ENCODE data around the gene LAMA2. TPM values are rescaled to one million over a fixed set of nuclear protein-coding genes. Genes with fewer than 3 reads are reported as not detected.
"Not testable (repeated sequence)": the region's sequence is repeated elsewhere in the genome, so short reads cannot be mapped to it uniquely, and the experiment has no call there.

LAMA2 gene
- total and polyA plus RNA-seq, 5 donors from 2014 or later: 0.06 to 0.47 (median 0.09) TPM

DNA sequence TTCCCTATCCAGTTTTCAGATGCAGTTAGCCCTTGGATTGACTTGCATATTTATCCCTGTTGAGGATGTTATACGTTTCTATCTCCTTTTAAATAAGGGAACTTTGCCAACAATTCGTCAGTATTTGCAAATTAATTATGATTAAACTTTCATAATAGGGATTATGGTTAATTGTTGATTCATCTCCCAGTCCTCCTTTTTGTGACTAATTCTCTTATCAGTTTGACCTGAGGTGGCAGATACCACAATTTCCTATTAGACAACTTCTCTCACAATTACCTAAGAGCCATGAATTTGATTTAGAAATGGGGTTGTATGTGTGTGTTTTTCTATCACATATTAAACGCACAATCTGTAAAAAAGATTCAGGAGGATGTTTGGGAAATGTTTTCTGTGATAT is 172.9 kb downstream of the LAMA2 start:
- Mint-ChIP-seq H3K27me3 (peaks cover 4% of the 10 kb centered on the region), H3K27ac (no peak overlapping the region), H3K4me1 (no peaks in the 10 kb centered on the region), H3K36me3 (no peaks in the 10 kb centered on the region), H3K4me3 (no peak overlapping the region), H3K9me3 (peaks cover 0 to 5% (median 0%) of the 10 kb centered on the region in 7 donors)
- no peak for ATAC-seq (ENCODE audit: low read depth in 2 of 2)
- no peaks in the 10 kb centered on the region for H3K9me3 ChIP-seq (ENCODE audit: control insufficient read depth in 2 of 2, low read length in 2 of 2)
- no peaks in the 10 kb centered on the region for H3K4me1 ChIP-seq (ENCODE audit: control insufficient read depth, insufficient read depth, low read length, poor library complexity, severe bottlenecking)
- DNase-seq: no peak
- no peaks in the 10 kb centered on the region for H3K36me3 ChIP-seq (ENCODE audit: control insufficient read depth, insufficient read depth, low read length)
- H3K27ac ChIP-seq (ENCODE audit: insufficient read depth, low read length, poor library complexity, severe bottlenecking): no peak overlapping the region
- no peak overlapping the region for H3K4me3 ChIP-seq (ENCODE audit: low read depth, low read length)
- H3K27me3 ChIP-seq (ENCODE audit: control insufficient read depth, insufficient read depth, low read length): no peaks in the 10 kb centered on the region

DNA sequence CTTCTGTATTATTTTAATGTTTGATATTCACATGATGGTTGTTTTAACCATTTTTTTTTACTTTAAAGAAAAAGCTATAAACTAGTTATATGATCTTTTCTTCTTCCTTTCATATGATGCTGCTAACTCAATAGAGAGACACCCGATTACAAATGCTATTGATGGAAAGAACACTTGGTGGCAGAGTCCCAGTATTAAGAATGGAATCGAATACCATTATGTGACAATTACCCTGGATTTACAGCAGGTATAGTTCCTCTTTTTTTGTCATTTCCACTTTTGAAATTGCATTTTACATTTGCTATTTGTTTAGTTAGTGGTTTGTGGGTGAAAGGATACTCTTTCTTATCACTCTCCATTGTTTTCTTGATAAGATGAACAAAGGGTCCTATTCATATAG is 176.7 kb downstream of the LAMA2 start:
- Mint-ChIP-seq H3K4me3 (no peak overlapping the region), H3K36me3 (no peaks in the 10 kb centered on the region), H3K27me3 (no peaks in the 10 kb centered on the region), H3K4me1 (no peaks in the 10 kb centered on the region), H3K27ac (no peak overlapping the region), H3K9me3 (peaks cover 0 to 3% (median 0%) of the 10 kb centered on the region in 7 donors)
- no peak for ATAC-seq (ENCODE audit: low read depth in 2 of 2)
- no peak overlapping the region for H3K4me3 ChIP-seq (ENCODE audit: low read depth, low read length)
- no peaks in the 10 kb centered on the region for H3K9me3 ChIP-seq (ENCODE audit: control insufficient read depth in 2 of 2, low read length in 2 of 2)
- no peaks in the 10 kb centered on the region for H3K27me3 ChIP-seq (ENCODE audit: control insufficient read depth, insufficient read depth, low read length)
- no peak overlapping the region for H3K27ac ChIP-seq (ENCODE audit: insufficient read depth, low read length, poor library complexity, severe bottlenecking)
- no peak for DNase-seq
- no peaks in the 10 kb centered on the region for H3K36me3 ChIP-seq (ENCODE audit: control insufficient read depth, insufficient read depth, low read length)
- no peaks in the 10 kb centered on the region for H3K4me1 ChIP-seq (ENCODE audit: control insufficient read depth, insufficient read depth, low read length, poor library complexity, severe bottlenecking)

DNA sequence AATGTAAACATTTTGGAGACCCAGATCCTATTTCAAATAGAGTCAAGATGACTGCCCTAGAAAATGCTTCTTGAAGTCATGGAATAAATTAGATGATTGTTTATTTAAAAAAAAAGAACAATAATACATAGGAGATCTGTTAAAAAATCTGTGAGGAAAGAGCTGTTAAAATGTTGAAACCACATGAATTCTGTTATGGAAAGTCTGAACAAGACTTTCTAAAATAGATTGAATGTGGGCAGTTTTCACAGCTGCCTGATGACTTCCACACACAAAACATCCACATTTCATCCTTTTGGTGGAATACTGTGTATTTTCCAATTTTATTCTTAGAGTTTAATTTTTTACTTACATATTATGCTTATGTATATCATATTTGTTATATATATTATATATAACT is 186.1 kb downstream of the LAMA2 start:
- no peak overlapping the region for H3K27ac Mint-ChIP-seq
- H3K9me3 Mint-ChIP-seq: peaks cover 0 to 7% (median 0%) of the 10 kb centered on the region in 7 donors
- H3K4me1 ChIP-seq (ENCODE audit: control insufficient read depth, insufficient read depth, low read length, poor library complexity, severe bottlenecking): no peaks in the 10 kb centered on the region
- no peak overlapping the region for H3K4me3 ChIP-seq (ENCODE audit: low read depth, low read length)
- H3K9me3 ChIP-seq (ENCODE audit: control insufficient read depth in 2 of 2, low read length in 2 of 2): no peaks in the 10 kb centered on the region
- DNase-seq (no peak), ATAC-seq (ENCODE audit: low read depth in 2 of 2) (no peak)
- H3K27me3 Mint-ChIP-seq: no peaks in the 10 kb centered on the region
- no peaks in the 10 kb centered on the region for H3K36me3 Mint-ChIP-seq
- peaks cover 2% of the 10 kb centered on the region for H3K27me3 ChIP-seq (ENCODE audit: control insufficient read depth, insufficient read depth, low read length)
- H3K36me3 ChIP-seq (ENCODE audit: control insufficient read depth, insufficient read depth, low read length): no peaks in the 10 kb centered on the region
- no peak overlapping the region for H3K4me3 Mint-ChIP-seq
- H3K4me1 Mint-ChIP-seq: no peaks in the 10 kb centered on the region
- no peak overlapping the region for H3K27ac ChIP-seq (ENCODE audit: insufficient read depth, low read length, poor library complexity, severe bottlenecking)

GRCh38 chr6:129073051-129073450 is 190.1 kb downstream of the LAMA2 start:
- Mint-ChIP-seq H3K4me1 (no peaks in the 10 kb centered on the region), H3K9me3 (no peaks in the 10 kb centered on the region), H3K36me3 (no peaks in the 10 kb centered on the region), H3K27me3 (no peaks in the 10 kb centered on the region), H3K27ac (no peak overlapping the region), H3K4me3 (no peak overlapping the region)
- H3K36me3 ChIP-seq (ENCODE audit: control insufficient read depth, insufficient read depth, low read length): no peaks in the 10 kb centered on the region
- DNase-seq (no peak), ATAC-seq (ENCODE audit: low read depth in 2 of 2) (no peak)
- no peaks in the 10 kb centered on the region for H3K9me3 ChIP-seq (ENCODE audit: control insufficient read depth in 2 of 2, low read length in 2 of 2)
- H3K27me3 ChIP-seq (ENCODE audit: control insufficient read depth, insufficient read depth, low read length): peaks cover 2% of the 10 kb centered on the region
- no peak overlapping the region for H3K4me3 ChIP-seq (ENCODE audit: low read depth, low read length)
- no peak overlapping the region for H3K27ac ChIP-seq (ENCODE audit: insufficient read depth, low read length, poor library complexity, severe bottlenecking)
- no peaks in the 10 kb centered on the region for H3K4me1 ChIP-seq (ENCODE audit: control insufficient read depth, insufficient read depth, low read length, poor library complexity, severe bottlenecking)

DNA sequence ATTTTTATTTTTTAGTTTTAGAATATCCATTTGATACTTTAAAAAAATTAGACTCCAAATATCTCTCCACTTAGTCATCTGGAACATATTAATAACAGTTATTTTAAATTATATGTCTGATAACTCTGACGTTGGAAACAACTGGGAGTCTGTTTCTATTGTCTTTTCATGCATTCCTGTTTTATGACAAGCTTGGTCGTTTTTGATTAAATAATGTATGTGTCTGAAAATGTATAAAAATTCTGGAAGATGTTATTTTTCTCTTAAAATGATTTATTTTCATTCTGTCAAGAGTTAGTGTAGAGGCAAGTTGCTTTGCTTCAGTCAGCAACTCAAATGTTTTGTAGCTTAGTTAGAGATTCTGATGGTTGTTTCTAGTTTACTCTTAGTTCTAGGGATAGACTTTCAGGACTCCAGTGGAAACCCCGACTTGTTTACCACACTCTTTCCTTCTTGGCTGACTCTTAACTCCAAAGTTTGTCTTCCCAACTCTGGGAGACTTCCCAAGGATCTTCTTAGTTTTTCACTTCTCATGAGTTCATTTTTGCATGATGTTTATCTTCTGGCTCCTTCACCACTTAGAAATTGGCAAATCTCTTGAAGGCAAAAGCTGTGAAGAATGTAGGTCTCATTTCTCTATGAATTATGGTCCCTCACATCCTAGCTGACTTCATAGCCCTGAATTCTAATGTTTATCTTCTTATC is 190.9 kb downstream of the LAMA2 start:
- no peaks in the 10 kb centered on the region for H3K9me3 Mint-ChIP-seq
- ATAC-seq (ENCODE audit: low read depth in 2 of 2): no peak
- H3K4me3 Mint-ChIP-seq: no peak overlapping the region
- Histone ChIP-seq H3K27ac (ENCODE audit: insufficient read depth, low read length, poor library complexity, severe bottlenecking) (no peak overlapping the region), H3K4me1 (ENCODE audit: control insufficient read depth, insufficient read depth, low read length, poor library complexity, severe bottlenecking) (no peaks in the 10 kb centered on the region), H3K27me3 (ENCODE audit: control insufficient read depth, insufficient read depth, low read length) (peaks cover 2% of the 10 kb centered on the region), H3K4me3 (ENCODE audit: low read depth, low read length) (no peak overlapping the region), H3K9me3 (ENCODE audit: control insufficient read depth in 2 of 2, low read length in 2 of 2) (no peaks in the 10 kb centered on the region), H3K36me3 (ENCODE audit: control insufficient read depth, insufficient read depth, low read length) (no peaks in the 10 kb centered on the region)
- H3K27ac Mint-ChIP-seq: no peak overlapping the region
- no peaks in the 10 kb centered on the region for H3K36me3 Mint-ChIP-seq
- no peaks in the 10 kb centered on the region for H3K4me1 Mint-ChIP-seq
- no peaks in the 10 kb centered on the region for H3K27me3 Mint-ChIP-seq
- DNase-seq: no peak

- ATAC-seq (ENCODE audit: low read depth in 2 of 2) (no peak), DNase-seq (no peak)
- Mint-ChIP-seq H3K27ac (no peak overlapping the region), H3K4me1 (no peaks in the 10 kb centered on the region), H3K4me3 (no peak overlapping the region), H3K36me3 (no peaks in the 10 kb centered on the region), H3K9me3 (peaks cover 0 to 5% (median 0%) of the 10 kb centered on the region in 7 donors), H3K27me3 (no peaks in the 10 kb centered on the region)
- Histone ChIP-seq H3K4me3 (ENCODE audit: low read depth, low read length) (no peak overlapping the region), H3K36me3 (ENCODE audit: control insufficient read depth, insufficient read depth, low read length) (no peaks in the 10 kb centered on the region), H3K27me3 (ENCODE audit: control insufficient read depth, insufficient read depth, low read length) (no peaks in the 10 kb centered on the region), H3K4me1 (ENCODE audit: control insufficient read depth, insufficient read depth, low read length, poor library complexity, severe bottlenecking) (no peaks in the 10 kb centered on the region), H3K27ac (ENCODE audit: insufficient read depth, low read length, poor library complexity, severe bottlenecking) (no peak overlapping the region), H3K9me3 (ENCODE audit: control insufficient read depth in 2 of 2, low read length in 2 of 2) (no peaks in the 10 kb centered on the region)
Observed at GRCh38 chr6:129084406-129084805, 201.5 kb downstream of the LAMA2 start.

- H3K9me3 ChIP-seq (ENCODE audit: control insufficient read depth in 2 of 2, low read length in 2 of 2); H3K4me3 Mint-ChIP-seq; H3K36me3 Mint-ChIP-seq; H3K27ac ChIP-seq (ENCODE audit: insufficient read depth, low read length, poor library complexity, severe bottlenecking); DNase-seq; H3K4me3 ChIP-seq (ENCODE audit: low read depth, low read length); ATAC-seq (ENCODE audit: low read depth in 2 of 2); H3K27ac Mint-ChIP-seq; H3K4me1 ChIP-seq (ENCODE audit: control insufficient read depth, insufficient read depth, low read length, poor library complexity, severe bottlenecking); H3K27me3 Mint-ChIP-seq; H3K4me1 Mint-ChIP-seq; H3K9me3 Mint-ChIP-seq; H3K36me3 ChIP-seq (ENCODE audit: control insufficient read depth, insufficient read depth, low read length); H3K27me3 ChIP-seq (ENCODE audit: control insufficient read depth, insufficient read depth, low read length): not testable (repeated sequence)
Observed at GRCh38 chr6:129088481-129088880, 205.5 kb downstream of the LAMA2 start.

DNA sequence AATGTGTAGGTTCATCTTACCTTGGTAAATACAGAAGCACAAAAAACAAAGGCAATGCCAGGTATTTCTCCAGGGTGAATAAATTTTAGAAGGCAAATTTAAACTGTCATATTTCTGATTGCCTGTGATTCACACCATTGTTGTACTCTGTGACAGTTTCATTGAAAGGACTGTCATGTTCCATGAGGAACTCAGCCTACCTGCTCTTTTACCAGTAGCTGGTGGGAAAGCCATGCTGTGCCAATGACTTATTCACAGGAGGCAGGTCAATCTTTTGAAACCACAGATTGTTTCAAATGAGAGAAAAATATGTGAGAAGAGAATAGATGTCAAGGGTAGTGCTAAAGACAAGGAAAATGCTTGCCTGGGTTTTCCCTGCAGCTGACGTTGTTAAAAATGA is 206.4 kb downstream of the LAMA2 start:
- Histone ChIP-seq H3K9me3 (ENCODE audit: control insufficient read depth in 2 of 2, low read length in 2 of 2) (no peaks in the 10 kb centered on the region), H3K4me1 (ENCODE audit: control insufficient read depth, insufficient read depth, low read length, poor library complexity, severe bottlenecking) (no peaks in the 10 kb centered on the region), H3K36me3 (ENCODE audit: control insufficient read depth, insufficient read depth, low read length) (no peaks in the 10 kb centered on the region), H3K27ac (ENCODE audit: insufficient read depth, low read length, poor library complexity, severe bottlenecking) (no peak overlapping the region), H3K4me3 (ENCODE audit: low read depth, low read length) (no peak overlapping the region), H3K27me3 (ENCODE audit: control insufficient read depth, insufficient read depth, low read length) (no peaks in the 10 kb centered on the region)
- no peaks in the 10 kb centered on the region for H3K36me3 Mint-ChIP-seq
- H3K27ac Mint-ChIP-seq: no peak overlapping the region
- DNase-seq (no peak), ATAC-seq (ENCODE audit: low read depth in 2 of 2) (no peak)
- H3K4me3 Mint-ChIP-seq: no peak overlapping the region
- no peaks in the 10 kb centered on the region for H3K4me1 Mint-ChIP-seq
- peaks cover 0 to 5% (median 0%) of the 10 kb centered on the region in 7 donors for H3K9me3 Mint-ChIP-seq
- H3K27me3 Mint-ChIP-seq: no peaks in the 10 kb centered on the region
